ENCODE measurements around the gene MYO10.

The MYO10 gene

GRCh38 chr5:16981700-16982099 lies 45.6 kb upstream of the MYO10 start:
- Histone ChIP-seq H3K9me3 (ENCODE audit: control insufficient read depth, insufficient read depth, low read depth, low read length) (no peaks in the 10 kb centered on the region), H3K4me3 (ENCODE audit: low read depth, low read length) (no peak overlapping the region), H3K27ac (ENCODE audit: extremely low read depth, low read depth, low read length) (no peak overlapping the region), H3K4me1 (ENCODE audit: control insufficient read depth, insufficient read depth, low read length) (no peaks in the 10 kb centered on the region), H3K36me3 (ENCODE audit: control insufficient read depth in 2 of 2, insufficient read depth in 1 of 2, low read length in 2 of 2) (no peaks in the 10 kb centered on the region; a peak in 1 of 3 replicates)
- TF ChIP-seq ZNF23 (tag by site-specific recombination; IDR thresholded peaks at IDR 0.05; ENCODE audit: borderline replicate concordance) (no peak), PRDM1 (tag by site-specific recombination; IDR thresholded peaks at IDR 0.05) (peak; percentile 44; the same call in 1 of the 2 replicates), ZNF600 (tag by site-specific recombination; IDR thresholded peaks at IDR 0.05) (0 out of 2 replicates have a peak, but pooled peaks have one; percentile 19)
- ChIA-PET CTCF (interaction anchor here (0.6 kb wide), 3 partner anchors 81 to 138 kb away, joined by 3 to 5 read pairs (median 3); no protein-coding TSS in a partner anchor), POLR2A (no interaction called here)

- Histone ChIP-seq H3K27ac (ENCODE audit: extremely low read depth, low read depth, low read length) (no peak overlapping the region), H3K36me3 (ENCODE audit: control insufficient read depth in 2 of 2, insufficient read depth in 1 of 2, low read length in 2 of 2) (no peaks in the 10 kb centered on the region; a peak in 1 of 3 replicates), H3K4me3 (ENCODE audit: low read depth, low read length) (no peak overlapping the region), H3K4me1 (ENCODE audit: control insufficient read depth, insufficient read depth, low read length) (no peaks in the 10 kb centered on the region), H3K9me3 (ENCODE audit: control insufficient read depth, insufficient read depth, low read depth, low read length) (no peaks in the 10 kb centered on the region)
- ChIA-PET POLR2A (interaction anchor here (0.6 kb wide), 1 partner anchor 91 kb away, joined by 9 read pairs; no protein-coding TSS in a partner anchor), CTCF (no interaction called here)
- TF ChIP-seq ZNF561 (tag by site-specific recombination; IDR thresholded peaks at IDR 0.05; ENCODE audit: borderline replicate concordance): no peak
- TF ChIP-seq ZNF362 (tag by site-specific recombination; IDR thresholded peaks at IDR 0.05): peak; percentile 19; the same call in 1 of the 2 replicates
- no peak for TF ChIP-seq ZNF664 (tag by site-specific recombination; IDR thresholded peaks at IDR 0.05)
- no peak for TF ChIP-seq ZNF423 (tag by site-specific recombination; IDR thresholded peaks at IDR 0.05)
These were observed 44.9 kb upstream of the MYO10 start for GRCh38 chr5:16980983-16981382.

GRCh38 chr5:16978296-16978695 lies 42.2 kb upstream of the MYO10 start:
- ChIA-PET CTCF (no interaction called here), POLR2A (no interaction called here)
- TF ChIP-seq PRDM1 (tag by site-specific recombination; IDR thresholded peaks at IDR 0.05) (peak; percentile 93), ZNF366 (tag by site-specific recombination; conservative IDR thresholded peaks at IDR 0.05) (peak; percentile 94), ZNF596 (tag by site-specific recombination; IDR thresholded peaks at IDR 0.05) (0 out of 2 replicates have a peak, but pooled peaks have one; percentile 19), ZBTB26 (tag by site-specific recombination; optimal IDR thresholded peaks at IDR 0.05) (no peak), ZNF76 (tag by site-specific recombination; IDR thresholded peaks at IDR 0.05; ENCODE audit: borderline replicate concordance, low read depth) (no peak)
- Histone ChIP-seq H3K27ac (ENCODE audit: extremely low read depth, low read depth, low read length) (no peak overlapping the region), H3K4me1 (ENCODE audit: control insufficient read depth, insufficient read depth, low read length) (no peaks in the 10 kb centered on the region), H3K9me3 (ENCODE audit: control insufficient read depth, insufficient read depth, low read depth, low read length) (no peaks in the 10 kb centered on the region), H3K36me3 (ENCODE audit: control insufficient read depth in 2 of 2, insufficient read depth in 1 of 2, low read length in 2 of 2) (no peaks in the 10 kb centered on the region; a peak in 1 of 3 replicates), H3K4me3 (ENCODE audit: low read depth, low read length) (no peak overlapping the region)

GRCh38 chr5:16976625-16977008 lies 40.5 kb upstream of the MYO10 start:
- POLR2A ChIA-PET: interaction anchor here (0.5 to 0.6 kb wide), 2 partner anchors 114 to 453 kb away, joined by 3 read pairs; no protein-coding TSS in a partner anchor
- CTCF ChIA-PET: interaction anchor here (0.6 to 0.7 kb wide), 2 partner anchors 17 to 674 kb away, joined by 3 read pairs; no protein-coding TSS in a partner anchor
- Histone ChIP-seq H3K4me3 (ENCODE audit: low read depth, low read length) (no peak overlapping the region), H3K4me1 (ENCODE audit: control insufficient read depth, insufficient read depth, low read length) (no peaks in the 10 kb centered on the region), H3K36me3 (ENCODE audit: control insufficient read depth in 2 of 2, insufficient read depth in 1 of 2, low read length in 2 of 2) (no peaks in the 10 kb centered on the region), H3K9me3 (ENCODE audit: control insufficient read depth, insufficient read depth, low read depth, low read length) (no peaks in the 10 kb centered on the region), H3K27ac (ENCODE audit: extremely low read depth, low read depth, low read length) (no peak overlapping the region)
- TF ChIP-seq PRDM2 (tag by site-specific recombination; IDR thresholded peaks at IDR 0.05; ENCODE audit: borderline replicate concordance) (no peak), PRDM1 (tag by site-specific recombination; IDR thresholded peaks at IDR 0.05) (no peak), SP7 (tag by site-specific recombination; IDR thresholded peaks at IDR 0.05) (no peak), ZBTB10 (tag by site-specific recombination; IDR thresholded peaks at IDR 0.05) (no peak), ZNF155 (tag by site-specific recombination; IDR thresholded peaks at IDR 0.05) (no peak), ZNF658 (tag by site-specific recombination; IDR thresholded peaks at IDR 0.05) (no peak), ZNF24 (tag by site-specific recombination; IDR thresholded peaks at IDR 0.05) (no peak)
